Stimulated activated CD8-positive, alpha-beta memory T cell treated with anti-CD3 and anti-CD28 coated beads, Interleukin-7, amount 100 ng/mL, for 24 hours (primary cell): ENCODE measurements around the gene KRTAP17-1.

Source experiments
- DNase-seq: peaks from one replicate; pipeline ENCODE4 v3.0.0-alpha.2; 2020; ENCODE audit warnings: low read depth

The KRTAP17-1 gene

GRCh38 chr17:41332239-41332638 is 16.7 kb upstream of the KRTAP17-1 start:
- no peak for DNase-seq

- no peak for DNase-seq
Observed at GRCh38 chr17:41331606-41332005, 16.1 kb upstream of the KRTAP17-1 start.

- DNase-seq = no peak
Observed at GRCh38 chr17:41329279-41329948, 13.9 kb upstream of the KRTAP17-1 start.

- DNase-seq = no peak
Observed at GRCh38 chr17:41328207-41328606, 12.7 kb upstream of the KRTAP17-1 start.

- no peak for DNase-seq
Observed at GRCh38 chr17:41327411-41328120, 12.1 kb upstream of the KRTAP17-1 start.

GRCh38 chr17:41326173-41327145 is 10.9 kb upstream of the KRTAP17-1 start:
- no peak for DNase-seq

GRCh38 chr17:41325611-41326010 is 10.1 kb upstream of the KRTAP17-1 start:
- DNase-seq = no peak

- DNase-seq = no peak
Observed at GRCh38 chr17:41325126-41325525, 9.6 kb upstream of the KRTAP17-1 start.

- no peak for DNase-seq
Observed at GRCh38 chr17:41324180-41325075, 8.9 kb upstream of the KRTAP17-1 start.

GRCh38 chr17:41322903-41323895 is 7.7 kb upstream of the KRTAP17-1 start:
- DNase-seq = no peak

- no peak for DNase-seq
Observed at GRCh38 chr17:41322094-41322902, 6.8 kb upstream of the KRTAP17-1 start.

GRCh38 chr17:41318231-41318630 is 2.7 kb upstream of the KRTAP17-1 start:
- DNase-seq = no peak

GRCh38 chr17:41315814-41316445 is 420 bp upstream of the KRTAP17-1 start:
- DNase-seq = no peak

- no peak for DNase-seq
Observed at GRCh38 chr17:41311111-41311510, 4.4 kb downstream of the KRTAP17-1 start.

- DNase-seq = no peak
Observed at GRCh38 chr17:41308918-41309359, 6.6 kb downstream of the KRTAP17-1 start, which contains the start of gene KRTAP16-1. KRTAP16-1 (minus strand) TSS chr17:41309309; CDS start chr17:41309253, 56 bp downstream.

- DNase-seq = no peak
Observed at GRCh38 chr17:41308251-41308917, 7.1 kb downstream of the KRTAP17-1 start.

- DNase-seq = no peak
Observed at GRCh38 chr17:41307647-41308046, 7.9 kb downstream of the KRTAP17-1 start.

- DNase-seq = no peak
Observed at GRCh38 chr17:41304091-41304490, 11.4 kb downstream of the KRTAP17-1 start.
